ENCODE results near the gene SLCO3A1.

Gene SLCO3A1

GRCh38 chr15:91939403-91939831 lies 85.9 kb downstream of the SLCO3A1 start:
- no peak overlapping the region for H3K9ac ChIP-seq (ENCODE audit: low read length)
- H3K27ac ChIP-seq (ENCODE audit: low read depth, low read length) = no peak overlapping the region
- no peaks in the 10 kb centered on the region for H3K27me3 ChIP-seq (ENCODE audit: control insufficient read depth, insufficient read depth, low read length)
- no peak overlapping the region for H3K4me3 ChIP-seq (ENCODE audit: low read length)
- H3K36me3 ChIP-seq (ENCODE audit: control insufficient read depth, insufficient read depth, low read length) = no peaks in the 10 kb centered on the region
- no peaks in the 10 kb centered on the region for H3K4me1 ChIP-seq (ENCODE audit: control insufficient read depth, insufficient read depth, low read length)

DNA sequence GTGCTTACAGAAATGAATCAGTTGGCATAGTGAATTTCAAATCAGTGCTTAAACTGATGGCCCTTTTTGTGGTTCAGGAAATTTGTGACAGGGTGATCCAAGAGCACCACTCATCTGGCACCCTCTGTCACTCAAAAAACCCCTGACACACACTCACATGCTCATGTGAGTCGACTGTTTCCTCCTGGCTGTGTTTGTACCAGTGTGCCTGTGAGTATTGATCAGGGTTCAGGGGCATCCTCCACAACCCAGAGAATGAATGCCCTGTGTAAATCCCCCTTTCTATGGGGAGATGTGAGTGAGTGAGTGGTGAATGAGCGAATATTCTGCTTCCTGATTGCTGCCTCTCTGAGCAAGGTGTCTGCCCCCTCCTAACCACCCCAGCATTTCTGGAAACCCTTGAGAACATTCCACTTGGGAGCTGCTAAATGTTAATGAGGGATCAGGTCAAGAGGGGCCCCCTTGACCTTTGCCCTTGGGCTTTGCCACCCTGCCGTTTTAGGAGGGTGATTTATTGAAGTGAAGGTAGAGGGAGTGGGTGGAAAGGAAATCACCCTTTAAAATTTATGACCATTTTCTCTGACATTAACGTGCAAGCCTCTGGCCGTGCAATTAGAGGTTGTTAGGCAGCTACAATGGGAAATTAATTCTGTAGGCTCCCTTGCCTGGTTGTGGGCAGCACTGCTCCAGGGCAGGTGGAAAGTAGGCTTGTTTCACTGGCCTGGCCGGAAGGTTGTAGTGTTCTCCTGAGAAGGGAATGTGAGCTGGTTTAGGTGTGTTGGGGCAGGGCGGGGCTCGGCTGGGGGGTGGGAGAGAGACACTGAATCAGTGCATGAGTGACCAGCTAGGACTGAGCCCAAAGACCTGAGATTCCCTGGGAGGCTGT lies 87.2 kb downstream of the SLCO3A1 start:
- Histone ChIP-seq H3K9ac (ENCODE audit: low read length) (no peak overlapping the region), H3K4me3 (ENCODE audit: low read length) (no peak overlapping the region), H3K27me3 (ENCODE audit: control insufficient read depth, insufficient read depth, low read length) (no peaks in the 10 kb centered on the region), H3K4me1 (ENCODE audit: control insufficient read depth, insufficient read depth, low read length) (no peaks in the 10 kb centered on the region), H3K36me3 (ENCODE audit: control insufficient read depth, insufficient read depth, low read length) (no peaks in the 10 kb centered on the region), H3K27ac (ENCODE audit: low read depth, low read length) (no peak overlapping the region)

- Histone ChIP-seq H3K27ac (ENCODE audit: low read depth, low read length) (no peak overlapping the region), H3K4me1 (ENCODE audit: control insufficient read depth, insufficient read depth, low read length) (no peaks in the 10 kb centered on the region), H3K4me3 (ENCODE audit: low read length) (no peak overlapping the region), H3K36me3 (ENCODE audit: control insufficient read depth, insufficient read depth, low read length) (no peaks in the 10 kb centered on the region), H3K27me3 (ENCODE audit: control insufficient read depth, insufficient read depth, low read length) (no peaks in the 10 kb centered on the region), H3K9ac (ENCODE audit: low read length) (no peak overlapping the region)
Measured at GRCh38 chr15:91941871-91942658, 88.6 kb downstream of the SLCO3A1 start.

GRCh38 chr15:91942720-91943394 lies 89.3 kb downstream of the SLCO3A1 start:
- Histone ChIP-seq H3K36me3 (ENCODE audit: control insufficient read depth, insufficient read depth, low read length) (no peaks in the 10 kb centered on the region), H3K4me1 (ENCODE audit: control insufficient read depth, insufficient read depth, low read length) (no peaks in the 10 kb centered on the region), H3K4me3 (ENCODE audit: low read length) (peak overlapping the region; percentile 41), H3K27ac (ENCODE audit: low read depth, low read length) (peak overlapping the region; percentile 11), H3K9ac (ENCODE audit: low read length) (no peak overlapping the region), H3K27me3 (ENCODE audit: control insufficient read depth, insufficient read depth, low read length) (no peaks in the 10 kb centered on the region)

DNA sequence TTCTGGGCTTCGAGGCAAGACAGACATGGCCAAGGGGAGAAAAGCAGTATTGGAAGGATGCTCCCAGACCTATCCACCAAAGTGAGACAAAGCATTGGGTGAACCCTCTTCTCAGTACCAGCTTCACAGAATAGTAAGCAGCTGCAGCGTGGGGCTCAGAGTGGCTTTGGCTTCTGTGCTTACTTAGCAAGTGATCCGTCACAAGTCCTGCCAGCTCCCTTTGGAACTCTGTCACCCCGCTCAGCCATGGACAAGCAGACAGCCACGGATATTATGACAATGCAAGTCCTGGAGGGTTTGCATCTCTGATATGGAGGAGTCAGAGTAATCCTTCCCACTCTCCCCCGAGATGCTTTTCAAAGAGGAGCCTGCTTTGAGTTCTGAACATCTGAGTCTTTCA lies 90.8 kb downstream of the SLCO3A1 start:
- no peaks in the 10 kb centered on the region for H3K27me3 ChIP-seq (ENCODE audit: control insufficient read depth, insufficient read depth, low read length)
- no peaks in the 10 kb centered on the region for H3K36me3 ChIP-seq (ENCODE audit: control insufficient read depth, insufficient read depth, low read length)
- H3K4me3 ChIP-seq (ENCODE audit: low read length) = no peak overlapping the region
- no peak overlapping the region for H3K27ac ChIP-seq (ENCODE audit: low read depth, low read length)
- peaks cover 2% of the 10 kb centered on the region for H3K4me1 ChIP-seq (ENCODE audit: control insufficient read depth, insufficient read depth, low read length)
- no peak overlapping the region for H3K9ac ChIP-seq (ENCODE audit: low read length)

- peaks cover 2% of the 10 kb centered on the region for H3K4me1 ChIP-seq (ENCODE audit: control insufficient read depth, insufficient read depth, low read length)
- H3K4me3 ChIP-seq (ENCODE audit: low read length) = no peak overlapping the region
- no peak overlapping the region for H3K27ac ChIP-seq (ENCODE audit: low read depth, low read length)
- H3K36me3 ChIP-seq (ENCODE audit: control insufficient read depth, insufficient read depth, low read length) = no peaks in the 10 kb centered on the region
- no peaks in the 10 kb centered on the region for H3K27me3 ChIP-seq (ENCODE audit: control insufficient read depth, insufficient read depth, low read length)
- no peak overlapping the region for H3K9ac ChIP-seq (ENCODE audit: low read length)
Measured at GRCh38 chr15:91945385-91945784, 91.9 kb downstream of the SLCO3A1 start.

DNA sequence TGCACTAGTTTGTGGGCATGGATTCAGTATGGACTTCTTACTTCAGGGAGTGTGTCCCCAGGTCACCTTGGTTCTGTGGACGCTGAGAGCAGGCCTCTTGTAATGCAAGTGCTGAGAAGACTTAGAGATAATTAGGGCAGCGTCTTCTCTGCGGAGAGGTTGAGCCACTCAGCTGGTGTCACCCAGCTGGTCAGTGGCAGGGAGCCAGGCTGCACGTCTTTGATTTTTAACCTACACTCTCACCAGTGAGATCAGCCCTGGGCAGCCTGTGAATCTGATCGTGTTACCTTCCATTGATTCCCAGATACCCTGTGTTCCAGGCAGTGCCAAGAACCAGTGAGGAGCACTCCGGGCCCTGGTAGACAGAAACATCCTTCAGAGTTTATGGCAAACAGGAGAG lies 92.6 kb downstream of the SLCO3A1 start:
- no peak overlapping the region for H3K27ac ChIP-seq (ENCODE audit: low read depth, low read length)
- peaks cover 2% of the 10 kb centered on the region for H3K4me1 ChIP-seq (ENCODE audit: control insufficient read depth, insufficient read depth, low read length)
- H3K27me3 ChIP-seq (ENCODE audit: control insufficient read depth, insufficient read depth, low read length) = no peaks in the 10 kb centered on the region
- H3K36me3 ChIP-seq (ENCODE audit: control insufficient read depth, insufficient read depth, low read length) = no peaks in the 10 kb centered on the region
- H3K9ac ChIP-seq (ENCODE audit: low read length) = no peak overlapping the region
- no peak overlapping the region for H3K4me3 ChIP-seq (ENCODE audit: low read length)

- Histone ChIP-seq H3K4me3 (ENCODE audit: low read length) (no peak overlapping the region), H3K4me1 (ENCODE audit: control insufficient read depth, insufficient read depth, low read length) (peaks cover 2% of the 10 kb centered on the region), H3K36me3 (ENCODE audit: control insufficient read depth, insufficient read depth, low read length) (no peaks in the 10 kb centered on the region), H3K27me3 (ENCODE audit: control insufficient read depth, insufficient read depth, low read length) (no peaks in the 10 kb centered on the region), H3K9ac (ENCODE audit: low read length) (no peak overlapping the region), H3K27ac (ENCODE audit: low read depth, low read length) (no peak overlapping the region)
Measured at GRCh38 chr15:91946581-91947292, 93.2 kb downstream of the SLCO3A1 start.

- Histone ChIP-seq H3K4me1 (ENCODE audit: control insufficient read depth, insufficient read depth, low read length) (peaks cover 2% of the 10 kb centered on the region), H3K27ac (ENCODE audit: low read depth, low read length) (no peak overlapping the region), H3K36me3 (ENCODE audit: control insufficient read depth, insufficient read depth, low read length) (no peaks in the 10 kb centered on the region), H3K4me3 (ENCODE audit: low read length) (no peak overlapping the region), H3K9ac (ENCODE audit: low read length) (no peak overlapping the region), H3K27me3 (ENCODE audit: control insufficient read depth, insufficient read depth, low read length) (no peaks in the 10 kb centered on the region)
Measured at GRCh38 chr15:91947293-91947679, 93.8 kb downstream of the SLCO3A1 start.

GRCh38 chr15:91947683-91948608 lies 94.4 kb downstream of the SLCO3A1 start:
- no peak overlapping the region for H3K27ac ChIP-seq (ENCODE audit: low read depth, low read length)
- no peaks in the 10 kb centered on the region for H3K27me3 ChIP-seq (ENCODE audit: control insufficient read depth, insufficient read depth, low read length)
- H3K9ac ChIP-seq (ENCODE audit: low read length) = no peak overlapping the region

GRCh38 chr15:91949361-91949760 lies 95.9 kb downstream of the SLCO3A1 start:
- Histone ChIP-seq H3K27me3 (ENCODE audit: control insufficient read depth, insufficient read depth, low read length) (no peaks in the 10 kb centered on the region), H3K9ac (ENCODE audit: low read length) (no peak overlapping the region), H3K4me3 (ENCODE audit: low read length) (no peak overlapping the region), H3K27ac (ENCODE audit: low read depth, low read length) (no peak overlapping the region), H3K4me1 (ENCODE audit: control insufficient read depth, insufficient read depth, low read length) (peaks cover 2% of the 10 kb centered on the region), H3K36me3 (ENCODE audit: control insufficient read depth, insufficient read depth, low read length) (no peaks in the 10 kb centered on the region)

More at GRCh38 chr15:91947683-91948608, 94.4 kb downstream of the SLCO3A1 start:
- Histone ChIP-seq H3K36me3 (ENCODE audit: control insufficient read depth, insufficient read depth, low read length) (no peaks in the 10 kb centered on the region), H3K4me1 (ENCODE audit: control insufficient read depth, insufficient read depth, low read length) (peaks cover 2% of the 10 kb centered on the region), H3K4me3 (ENCODE audit: low read length) (no peak overlapping the region)

Measured in rectal smooth muscle tissue (tissue), 1 donor.